Right lobe of liver (tissue), 4 donors: ENCODE data around the gene NCS1.
"Not testable (repeated sequence)": the region's sequence is repeated elsewhere in the genome, so short reads cannot be mapped to it uniquely, and the experiment has no call there.

ENCODE experiments used
- POLR2A ChIP-seq: fragments of 450-650 bp; IDR thresholded peaks from one replicate; pipeline ENCODE4 v1.6.1; 2017; ENCODE audit warnings: antibody characterized with exemption, mild to moderate bottlenecking
- TF ChIP-seq, protein P1 (sequence below), 4 donors: fragments of 200-600 bp in 3 of 4; fragments of 450-650 bp in 1 of 4; IDR thresholded peaks; one replicate each; pipeline versions ENCODE4 v1.5.1 to v1.8.0; 2016 to 2022; ENCODE audit warnings: antibody characterized with exemption in 4 of 4, mild to moderate bottlenecking in 2 of 4
- donor health status: DM: no; HTN: no; CAD: no.
- donor health status: DM: no; HTN: no; CAD: no.
- donor health status: DM: no; HTN: yes; CAD: no.

DNA sequence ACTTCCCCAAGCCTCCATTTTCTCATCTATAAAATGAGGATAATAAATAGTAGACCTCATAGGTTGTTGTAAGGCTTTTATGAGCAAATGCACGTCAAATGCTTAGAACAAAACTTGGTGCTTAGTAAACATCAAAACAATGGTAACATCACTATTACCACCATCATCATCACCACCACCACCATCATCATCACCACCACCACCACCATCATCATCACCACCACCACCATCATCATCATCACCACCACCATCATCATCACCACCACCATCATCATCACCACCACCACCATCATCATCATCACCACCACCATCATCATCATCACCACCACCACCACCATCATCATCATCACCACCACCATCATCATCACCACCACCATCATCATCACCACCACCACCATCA lies 105.3 kb downstream of the NCS1 start:
- not testable (repeated sequence) for TF ChIP-seq POLR2A
- TF ChIP-seq, protein P1, sequence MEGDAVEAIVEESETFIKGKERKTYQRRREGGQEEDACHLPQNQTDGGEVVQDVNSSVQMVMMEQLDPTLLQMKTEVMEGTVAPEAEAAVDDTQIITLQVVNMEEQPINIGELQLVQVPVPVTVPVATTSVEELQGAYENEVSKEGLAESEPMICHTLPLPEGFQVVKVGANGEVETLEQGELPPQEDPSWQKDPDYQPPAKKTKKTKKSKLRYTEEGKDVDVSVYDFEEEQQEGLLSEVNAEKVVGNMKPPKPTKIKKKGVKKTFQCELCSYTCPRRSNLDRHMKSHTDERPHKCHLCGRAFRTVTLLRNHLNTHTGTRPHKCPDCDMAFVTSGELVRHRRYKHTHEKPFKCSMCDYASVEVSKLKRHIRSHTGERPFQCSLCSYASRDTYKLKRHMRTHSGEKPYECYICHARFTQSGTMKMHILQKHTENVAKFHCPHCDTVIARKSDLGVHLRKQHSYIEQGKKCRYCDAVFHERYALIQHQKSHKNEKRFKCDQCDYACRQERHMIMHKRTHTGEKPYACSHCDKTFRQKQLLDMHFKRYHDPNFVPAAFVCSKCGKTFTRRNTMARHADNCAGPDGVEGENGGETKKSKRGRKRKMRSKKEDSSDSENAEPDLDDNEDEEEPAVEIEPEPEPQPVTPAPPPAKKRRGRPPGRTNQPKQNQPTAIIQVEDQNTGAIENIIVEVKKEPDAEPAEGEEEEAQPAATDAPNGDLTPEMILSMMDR (IDR thresholded peaks at IDR 0.05) = not testable (repeated sequence)
